HG03097 (cell line): ENCODE data around the gene TMEM231.

Experiments used
- ATAC-seq: cut with Tn5 transposase; IDR thresholded peaks from one replicate; pipeline ENCODE4 v1.9.1; 2021; ENCODE audit not compliant: unreplicated experiment, low FRiP score

The TMEM231 gene

DNA sequence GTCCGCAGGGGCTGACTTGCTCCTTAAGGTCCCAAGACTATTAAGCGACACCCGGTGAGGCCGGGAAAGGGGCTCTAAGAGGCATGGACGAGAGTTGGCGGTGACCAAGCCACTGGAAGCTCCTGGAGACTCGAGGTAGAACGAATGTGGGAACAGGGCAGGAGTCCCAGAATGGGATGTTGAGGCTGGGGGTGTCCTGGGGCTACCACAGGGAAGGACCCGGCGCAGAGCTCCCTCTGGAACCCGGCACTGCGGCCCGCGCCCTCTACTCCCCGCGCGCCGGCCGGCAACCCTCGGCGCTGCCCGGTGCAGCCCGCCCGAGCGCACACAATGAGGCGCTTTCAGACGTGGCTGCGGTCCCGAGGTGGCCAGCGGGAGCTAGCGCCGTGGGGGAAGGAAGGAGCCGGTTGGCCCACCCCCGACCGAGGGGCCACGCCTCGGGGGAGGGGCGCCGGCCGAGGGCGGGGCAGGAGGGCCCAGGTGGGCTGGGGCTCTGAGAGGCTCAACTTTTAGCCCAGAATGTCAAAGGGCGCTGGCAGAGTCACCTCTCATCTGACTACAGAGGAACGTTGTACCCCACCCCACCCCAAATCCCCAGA is 60.9 kb downstream of the TMEM231 start, which contains the start of gene CHST6:
CHST6 (minus strand) TSS at position 366 of the 599 bp plus-strand sequence. CDS start 15,613 bp downstream, outside the sequence.
- peak; percentile 77 for ATAC-seq

DNA sequence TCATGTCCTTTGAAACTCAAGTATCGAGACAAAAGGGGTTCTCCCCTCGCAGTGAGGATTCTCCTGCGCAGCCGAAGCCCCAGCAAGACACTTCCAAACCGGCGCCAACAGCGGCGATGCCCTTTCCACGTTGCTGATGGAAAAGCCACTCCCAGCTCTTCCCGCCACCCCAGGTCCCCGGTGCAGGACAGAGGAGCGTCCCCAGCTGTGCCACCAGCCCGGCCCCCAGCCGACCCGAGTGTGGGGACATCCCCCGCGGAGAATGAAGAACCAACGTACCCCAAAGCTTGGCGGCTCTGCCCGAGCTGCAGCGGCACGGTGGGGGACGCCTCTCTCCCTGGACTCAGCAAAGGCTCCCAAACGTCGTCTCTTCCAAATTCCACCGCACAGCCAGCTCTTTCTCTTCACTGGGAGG is 61.4 kb downstream of the TMEM231 start:
- ATAC-seq: no peak

DNA sequence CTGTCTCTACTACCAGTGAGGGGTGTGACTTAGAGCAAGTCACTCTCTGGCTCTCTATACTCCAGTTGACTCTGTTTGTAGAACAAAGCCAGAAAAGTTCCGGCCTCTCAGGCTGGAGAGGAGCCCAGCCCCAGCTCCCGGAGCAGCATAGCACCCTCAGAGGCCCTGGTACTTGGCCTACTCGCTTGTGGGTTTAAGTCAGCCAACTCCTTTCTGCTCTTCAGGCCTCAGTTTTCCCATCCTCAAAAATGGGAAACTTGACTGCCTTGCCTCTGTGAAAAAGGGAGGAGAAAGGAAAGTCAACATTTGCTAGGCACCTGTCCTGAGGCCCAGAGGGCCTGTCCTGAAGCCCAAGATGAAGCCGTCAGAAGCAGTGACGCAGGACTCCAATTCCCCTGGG is 61.9 kb downstream of the TMEM231 start:
- no peak for ATAC-seq

DNA sequence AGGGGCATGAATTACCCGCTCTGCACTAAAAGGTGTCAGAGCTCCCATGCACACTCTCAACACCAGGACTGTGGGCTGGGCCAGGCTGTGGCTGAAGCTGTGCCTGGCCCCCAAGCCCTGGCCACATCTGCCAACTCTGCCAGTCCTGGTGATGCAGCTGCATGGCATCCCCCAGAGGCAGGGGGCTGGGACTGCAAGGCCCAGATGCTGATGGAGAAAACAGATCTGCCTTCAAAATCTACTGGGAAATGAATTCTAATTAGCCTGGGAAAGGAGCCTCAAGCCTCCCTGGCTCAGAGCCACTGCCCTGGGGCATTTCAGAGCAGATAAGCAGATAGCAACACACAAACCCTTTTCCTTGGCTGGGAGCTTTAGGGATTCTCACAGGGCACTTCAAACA is 64.2 kb downstream of the TMEM231 start:
- no peak for ATAC-seq

DNA sequence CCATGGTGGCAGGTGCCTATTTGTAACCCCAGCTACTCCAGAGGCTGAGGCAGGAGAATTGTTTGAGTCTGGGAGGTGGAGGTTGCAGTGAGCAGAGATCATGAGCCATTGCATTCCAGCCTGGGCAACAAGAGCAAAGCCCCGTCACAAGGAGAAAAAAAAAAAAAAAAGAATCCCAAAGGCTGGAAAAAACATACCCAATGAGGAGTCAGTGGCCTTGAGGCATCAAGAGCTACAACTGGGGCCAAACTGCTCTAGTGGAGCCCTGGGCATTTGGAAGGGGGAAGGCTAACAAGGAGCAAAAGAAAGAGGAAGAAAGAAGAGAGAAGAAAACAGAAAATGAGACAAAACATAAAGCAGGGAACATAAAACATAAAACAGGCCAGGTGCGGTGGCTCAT is 67.7 kb downstream of the TMEM231 start:
- ATAC-seq: no peak
